NT2/D1 (cell line): ENCODE measurements around the gene CDC42EP3.

ENCODE experiments used
- SUZ12 ChIP-seq: IDR thresholded peaks from 2 replicates; pipeline ENCODE4 v1.6.1; 2011; ENCODE audit not compliant: insufficient read length, insufficient read depth; ENCODE audit errors: extremely low read depth
- YY1 ChIP-seq: IDR thresholded peaks from 2 replicates; pipeline ENCODE4 v1.6.1; 2011; ENCODE audit not compliant: insufficient read length, insufficient read depth
- ZNF274 ChIP-seq: IDR thresholded peaks from 2 replicates; pipeline ENCODE4 v1.6.1; 2011; ENCODE audit warnings: mild to moderate bottlenecking, low read depth, low read length

GRCh38 chr2:37602702-37603101 lies 68.7 kb downstream of the CDC42EP3 start:
- TF ChIP-seq ZNF274 (no peak), YY1 (no peak), SUZ12 (no peak)
